Measurements from ENCODE around the gene RAPGEF1. TPM values are rescaled to one million over a fixed set of nuclear protein-coding genes. Genes with fewer than 3 reads are reported as not detected.

RAPGEF1 gene
- total and polyA plus RNA-seq, 2 donors (not counting 1 experiment from before 2014, with no cell fraction given) = 33.3 to 42.8 TPM

GRCh38 chr9:131633491-131634031 is 106.3 kb downstream of the RAPGEF1 start:
- peaks cover 3% of the 10 kb centered on the region for H3K36me3 ChIP-seq (ENCODE audit: control insufficient read depth, insufficient read depth, low read length)
- peaks cover 11% of the 10 kb centered on the region for H3K4me1 ChIP-seq (ENCODE audit: control insufficient read depth, extremely low read depth, insufficient read depth, low read length)
- no peak overlapping the region for H3K27ac ChIP-seq (ENCODE audit: insufficient read depth, low read length)
- H3K9ac ChIP-seq (ENCODE audit: insufficient read depth, low read length) = no peak overlapping the region
- no peak for TF ChIP-seq EZH2 (IDR thresholded peaks at IDR 0.05; ENCODE audit: low read length, missing control alignments)
- TF ChIP-seq CTCF (conservative IDR thresholded peaks at IDR 0.05 in 1 of 2, IDR thresholded peaks at IDR 0.05 in 1 of 2; ENCODE audit: low read depth in 1 of 2, low read length in 2 of 2) = no peak
- H3K79me2 ChIP-seq (ENCODE audit: control insufficient read depth, insufficient read depth, low read length) = no peaks in the 10 kb centered on the region
- H3K9me3 ChIP-seq (ENCODE audit: control insufficient read depth, insufficient read depth, low read depth, low read length) = no peaks in the 10 kb centered on the region
- H3K4me2 ChIP-seq (ENCODE audit: extremely low read depth, insufficient read depth, low read length) = no peak overlapping the region
- no peak overlapping the region for H3K4me3 ChIP-seq (replicated peaks in 1 of 4; ENCODE audit: control extremely low read depth in 1 of 4, insufficient read depth in 1 of 4, low read depth in 3 of 4, low read length in 4 of 4)
- no peaks in the 10 kb centered on the region for H4K20me1 ChIP-seq (ENCODE audit: control insufficient read depth, extremely low read depth, insufficient read depth, low read length)
- H3K27me3 ChIP-seq (ENCODE audit: control insufficient read depth, insufficient read depth, low read length) = no peaks in the 10 kb centered on the region
- DNase-seq (ENCODE audit: low read depth in 2 of 2) = peak in 1 of 2 donors; percentile 75
- H2AFZ ChIP-seq (ENCODE audit: low read length) = no peak overlapping the region

- Histone ChIP-seq H3K36me3 (ENCODE audit: control insufficient read depth, insufficient read depth, low read length) (peaks cover 3% of the 10 kb centered on the region), H3K79me2 (ENCODE audit: control insufficient read depth, insufficient read depth, low read length) (no peaks in the 10 kb centered on the region), H3K27ac (ENCODE audit: insufficient read depth, low read length) (no peak overlapping the region), H2AFZ (ENCODE audit: low read length) (no peak overlapping the region), H3K27me3 (ENCODE audit: control insufficient read depth, insufficient read depth, low read length) (no peaks in the 10 kb centered on the region), H3K9me3 (ENCODE audit: control insufficient read depth, insufficient read depth, low read depth, low read length) (no peaks in the 10 kb centered on the region), H3K9ac (ENCODE audit: insufficient read depth, low read length) (no peak overlapping the region), H3K4me3 (replicated peaks in 1 of 4; ENCODE audit: control extremely low read depth in 1 of 4, insufficient read depth in 1 of 4, low read depth in 3 of 4, low read length in 4 of 4) (no peak overlapping the region), H3K4me1 (ENCODE audit: control insufficient read depth, extremely low read depth, insufficient read depth, low read length) (peaks cover 11% of the 10 kb centered on the region), H3K4me2 (ENCODE audit: extremely low read depth, insufficient read depth, low read length) (no peak overlapping the region), H4K20me1 (ENCODE audit: control insufficient read depth, extremely low read depth, insufficient read depth, low read length) (no peaks in the 10 kb centered on the region)
- no peak for TF ChIP-seq CTCF (conservative IDR thresholded peaks at IDR 0.05 in 1 of 2, IDR thresholded peaks at IDR 0.05 in 1 of 2; ENCODE audit: low read depth in 1 of 2, low read length in 2 of 2)
- no peak for TF ChIP-seq EZH2 (IDR thresholded peaks at IDR 0.05; ENCODE audit: low read length, missing control alignments)
- DNase-seq (ENCODE audit: low read depth in 2 of 2) = no peak
Observed at GRCh38 chr9:131631306-131631705, 108.6 kb downstream of the RAPGEF1 start.

- H3K4me1 ChIP-seq (ENCODE audit: control insufficient read depth, extremely low read depth, insufficient read depth, low read length) = peaks cover 4% of the 10 kb centered on the region
- peaks cover 9% of the 10 kb centered on the region for H3K36me3 ChIP-seq (ENCODE audit: control insufficient read depth, insufficient read depth, low read length)
- H3K27me3 ChIP-seq (ENCODE audit: control insufficient read depth, insufficient read depth, low read length) = no peaks in the 10 kb centered on the region
- no peak for DNase-seq (ENCODE audit: low read depth in 2 of 2)
- no peak overlapping the region for H3K4me3 ChIP-seq (replicated peaks in 1 of 4; ENCODE audit: control extremely low read depth in 1 of 4, insufficient read depth in 1 of 4, low read depth in 3 of 4, low read length in 4 of 4)
- no peak overlapping the region for H3K9ac ChIP-seq (ENCODE audit: insufficient read depth, low read length)
- H2AFZ ChIP-seq (ENCODE audit: low read length) = no peak overlapping the region
- no peak overlapping the region for H3K27ac ChIP-seq (ENCODE audit: insufficient read depth, low read length)
- TF ChIP-seq EZH2 (IDR thresholded peaks at IDR 0.05; ENCODE audit: low read length, missing control alignments) (no peak), CTCF (conservative IDR thresholded peaks at IDR 0.05 in 1 of 2, IDR thresholded peaks at IDR 0.05 in 1 of 2; ENCODE audit: low read depth in 1 of 2, low read length in 2 of 2) (no peak)
- H4K20me1 ChIP-seq (ENCODE audit: control insufficient read depth, extremely low read depth, insufficient read depth, low read length) = no peaks in the 10 kb centered on the region
- no peak overlapping the region for H3K4me2 ChIP-seq (ENCODE audit: extremely low read depth, insufficient read depth, low read length)
- no peaks in the 10 kb centered on the region for H3K9me3 ChIP-seq (ENCODE audit: control insufficient read depth, insufficient read depth, low read depth, low read length)
- no peaks in the 10 kb centered on the region for H3K79me2 ChIP-seq (ENCODE audit: control insufficient read depth, insufficient read depth, low read length)
Observed at GRCh38 chr9:131630205-131630831, 109.6 kb downstream of the RAPGEF1 start.

Measured in fibroblast of lung (primary cell).